SHP77 (cell line): Measurements from ENCODE around the gene ARID4B.

Experiments
- DNase-seq, 2 experiments: peaks; one replicate each; lab custom pipeline; 2025; lab: John Stamatoyannopoulos, UW

Gene ARID4B

DNA sequence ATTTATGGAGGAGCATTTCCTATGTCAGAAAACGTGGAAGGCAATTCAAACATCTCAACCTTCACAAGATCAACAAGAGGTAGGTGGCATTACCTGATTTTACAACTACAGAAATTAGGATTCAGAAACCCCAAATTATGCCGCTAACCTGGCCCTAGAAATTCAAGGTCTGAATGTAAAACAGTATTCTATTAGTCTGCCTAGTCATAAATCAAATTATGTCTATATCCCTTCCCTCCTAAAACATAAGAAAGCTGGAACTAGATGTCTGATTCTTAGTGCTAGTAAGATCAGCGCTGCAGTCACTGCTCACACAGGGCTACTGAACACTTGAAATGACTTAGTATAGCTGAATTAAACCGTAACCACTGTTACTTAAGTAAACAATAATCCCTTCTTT lies 200.8 kb downstream of the ARID4B start:
- no peak for DNase-seq

- DNase-seq = no peak
Observed at GRCh38 chr1:235124665-235125064, 203.3 kb downstream of the ARID4B start.

DNA sequence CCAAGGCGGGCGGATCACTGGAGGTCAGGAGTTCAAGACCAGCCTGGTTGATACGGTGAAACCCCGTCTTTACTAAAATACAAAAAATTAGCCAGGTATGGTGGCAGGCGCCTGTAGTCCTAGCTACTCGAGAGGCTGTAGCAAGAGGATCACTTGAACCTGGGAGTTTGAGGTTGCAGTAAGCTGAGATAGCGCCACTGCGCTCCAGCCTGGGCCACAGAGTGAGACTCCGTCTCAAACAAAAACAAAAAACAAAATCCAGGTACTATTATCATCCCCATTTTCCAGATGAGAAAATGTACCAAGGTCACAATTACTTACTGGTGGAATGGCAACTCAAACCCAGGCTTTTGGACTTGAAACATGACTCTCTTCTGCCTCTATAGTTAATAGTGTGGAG lies 203.9 kb downstream of the ARID4B start:
- DNase-seq = no peak

DNA sequence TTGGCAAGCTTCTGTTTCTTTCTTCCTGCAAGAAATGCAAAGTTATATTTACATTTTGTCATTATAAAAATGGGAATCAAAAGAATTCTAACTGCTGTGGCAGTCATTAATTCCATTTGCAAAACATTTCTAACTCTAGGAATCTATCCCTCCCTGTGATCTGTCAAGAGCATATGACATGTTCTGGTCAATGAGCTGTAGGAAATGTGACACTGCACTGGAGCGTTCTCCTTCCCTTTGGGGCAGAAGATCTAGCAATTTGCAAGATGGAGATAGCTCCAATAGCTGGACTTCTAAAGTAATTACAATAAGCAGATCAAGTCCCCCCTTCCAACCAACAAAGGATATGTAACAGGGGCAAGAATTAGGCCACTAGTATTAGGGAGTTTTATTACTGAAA lies 205.6 kb downstream of the ARID4B start:
- no peak for DNase-seq
